H1 (cell line): ENCODE results near the gene ANXA5. TPM values are rescaled to one million over a fixed set of nuclear protein-coding genes. Genes with fewer than 3 reads are reported as not detected.

Experiments used
- CTCF ChIA-PET: fragments of 300-600 bp; sonication (Branson Sonifier 250); formaldehyde crosslinking; loops from one replicate; lab custom pipeline; 2021; ENCODE audit not compliant: partially characterized antibody; lab: Charles Lee
- POLR2A ChIA-PET: fragments of 300-600 bp; sonication (Branson Sonifier 250); formaldehyde crosslinking; loops from one replicate; lab custom pipeline; 2021; ENCODE audit warnings: inconsistent platforms; ENCODE audit not compliant: partially characterized antibody; lab: Charles Lee
- DNase-seq, 2 experiments: peaks; one replicate each; pipeline versions ENCODE4 v3.0.0 to v3.0.0-alpha.2; 2010 to 2022; ENCODE audit warnings: low spot score in 2 of 2, low read depth in 1 of 2, mixed read lengths in 1 of 2
- FAIRE-seq: peaks from 2 replicates; lab custom pipeline; 2011; peaks lifted over from hg19 to GRCh38; lab: Jason Lieb, UNC
- H2AFZ ChIP-seq: 2 replicates; pipeline ENCODE4 v1.8.1; 2012; ENCODE audit warnings: low read length, inconsistent platforms
- H2AK5ac ChIP-seq: 2 replicates; pipeline ENCODE4 v1.6.1; 2013; ENCODE audit warnings: low read depth, low read length
- H2BK120ac ChIP-seq: replicated peaks from 2 replicates; pipeline ENCODE3; 2013; ENCODE audit warnings: low read depth, low read length, inconsistent platforms
- H2BK12ac ChIP-seq: 2 replicates; pipeline ENCODE4 v1.6.1; 2013; ENCODE audit warnings: low read depth, low read length
- H2BK15ac ChIP-seq: 2 replicates; pipeline ENCODE4 v1.6.1; 2013; ENCODE audit warnings: low read length
- H2BK20ac ChIP-seq: 2 replicates; pipeline ENCODE4 v1.6.1; 2013; ENCODE audit warnings: low read length
- H2BK5ac ChIP-seq: 2 replicates; pipeline ENCODE4 v1.6.1; 2013; ENCODE audit warnings: low read depth, low read length
- H3K14ac ChIP-seq: 2 replicates; pipeline ENCODE4 v1.6.1; 2013; ENCODE audit warnings: inconsistent platforms; ENCODE audit not compliant: insufficient read length
- H3K18ac ChIP-seq: 2 replicates; pipeline ENCODE4 v1.6.1; 2013; ENCODE audit warnings: low read length; ENCODE audit errors: extremely low read depth
- H3K23ac ChIP-seq: 2 replicates; pipeline ENCODE4 v1.6.1; 2013; ENCODE audit warnings: inconsistent platforms; ENCODE audit not compliant: insufficient read length
- H3K23me2 ChIP-seq: 2 replicates; pipeline ENCODE4 v1.6.1; 2013; ENCODE audit warnings: low read depth, low read length
- H3K27ac ChIP-seq: 2 replicates; pipeline ENCODE4 v1.6.1; 2011; ENCODE audit warnings: low read depth, low read length, inconsistent platforms
- H3K27me3 ChIP-seq, 4 experiments: replicated peaks in 1 of 4; 1 replicate in 1 of 4; 2 replicates in 3 of 4; pipeline versions ENCODE4 v1.6.1 to v1.8.1; 2011 to 2013; ENCODE audit warnings: low read length in 3 of 4, mild to moderate bottlenecking in 3 of 4, inconsistent platforms in 2 of 4, mixed read lengths in 2 of 4, moderate library complexity in 1 of 4; ENCODE audit not compliant: control insufficient read depth in 3 of 4, insufficient read depth in 3 of 4; ENCODE audit errors: extremely low read depth in 1 of 4
- H3K36me3 ChIP-seq, 4 experiments: 2 replicates each; pipeline versions ENCODE4 v1.6.1 to v1.8.1; 2011 to 2013; ENCODE audit warnings: mild to moderate bottlenecking in 4 of 4, low read length in 3 of 4, moderate library complexity in 2 of 4, control low read depth in 1 of 4, inconsistent platforms in 1 of 4; ENCODE audit not compliant: insufficient read depth in 4 of 4, control insufficient read depth in 2 of 4
- H3K4ac ChIP-seq: replicated peaks from 2 replicates; pipeline ENCODE3; 2013; ENCODE audit warnings: low read length, low read depth, mixed read lengths, inconsistent platforms; ENCODE audit not compliant: insufficient read length
- H3K4me1 ChIP-seq, 4 experiments: replicated peaks in 1 of 4; 1 replicate in 1 of 4; 2 replicates in 3 of 4; pipeline versions ENCODE4 v1.6.1 to v1.8.1; 2011 to 2013; ENCODE audit warnings: low read length in 3 of 4, inconsistent platforms in 2 of 4, mixed read lengths in 1 of 4; ENCODE audit not compliant: insufficient read depth in 4 of 4, control insufficient read depth in 3 of 4
- H3K4me2 ChIP-seq, 2 experiments: 2 replicates each; pipeline versions ENCODE4 v1.6.1 to v1.8.1; 2011 to 2013; ENCODE audit warnings: low read depth in 2 of 2, low read length in 2 of 2, control low read depth in 1 of 2, inconsistent platforms in 1 of 2, mild to moderate bottlenecking in 1 of 2; ENCODE audit not compliant: insufficient read depth in 1 of 2
- H3K4me3 ChIP-seq, 4 experiments: fragments of 200-600, 300-600 bp in 1 of 4; sonication (generic), shearing (Covaris generic), sonication (Bioruptor Twin) in 1 of 4; 2 replicates each; pipeline versions ENCODE4 v1.5.1 to v1.8.1; 2011 to 2016; ENCODE audit warnings: low read length in 4 of 4, low read depth in 3 of 4, control low read depth in 2 of 4, inconsistent platforms in 2 of 4, mild to moderate bottlenecking in 2 of 4, mixed read lengths in 1 of 4, moderate library complexity in 1 of 4; ENCODE audit not compliant: insufficient read depth in 2 of 4; ENCODE audit errors: extremely low read depth in 1 of 4
- H3K56ac ChIP-seq: replicated peaks from 2 replicates; pipeline ENCODE3; 2013; ENCODE audit warnings: low read depth, mild to moderate bottlenecking, mixed read lengths, low read length, inconsistent platforms; ENCODE audit not compliant: insufficient read length
- H3K79me1 ChIP-seq: 2 replicates; pipeline ENCODE4 v1.6.1; 2013; ENCODE audit warnings: low read depth, low read length, control low read depth
- H3K79me2 ChIP-seq, 2 experiments: 2 replicates each; pipeline versions ENCODE4 v1.6.1 to v1.8.1; 2012 to 2013; ENCODE audit warnings: low read length in 2 of 2, mild to moderate bottlenecking in 2 of 2, inconsistent platforms in 1 of 2; ENCODE audit not compliant: insufficient read depth in 2 of 2, control insufficient read depth in 1 of 2
- H3K9ac ChIP-seq, 4 experiments: replicated peaks in 1 of 4; 1 replicate in 1 of 4; 2 replicates in 3 of 4; pipeline versions ENCODE4 v1.6.1 to v1.8.1; 2011 to 2013; ENCODE audit warnings: low read depth in 3 of 4, low read length in 3 of 4, control low read depth in 2 of 4, mild to moderate bottlenecking in 2 of 4, moderate library complexity in 2 of 4, inconsistent platforms in 1 of 4; ENCODE audit errors: extremely low read depth in 1 of 4
- H3K9me3 ChIP-seq, 2 experiments: 2 replicates each; pipeline versions ENCODE4 v1.6.1 to v1.8.1; 2012 to 2013; ENCODE audit warnings: mild to moderate bottlenecking in 2 of 2, moderate library complexity in 2 of 2, control low read depth in 1 of 2, inconsistent platforms in 1 of 2, low read depth in 1 of 2, low read length in 1 of 2, mixed read lengths in 1 of 2; ENCODE audit not compliant: insufficient read depth in 2 of 2
- H4K20me1 ChIP-seq, 2 experiments: replicated peaks in 1 of 2; 2 replicates each; pipeline versions ENCODE3 to v1.8.1; 2011 to 2013; ENCODE audit warnings: inconsistent platforms in 2 of 2, low read length in 2 of 2, mild to moderate bottlenecking in 1 of 2; ENCODE audit not compliant: insufficient read depth in 2 of 2, control insufficient read depth in 1 of 2
- H4K5ac ChIP-seq: 2 replicates; pipeline ENCODE4 v1.6.1; 2013; ENCODE audit warnings: low read length, low read depth, mixed read lengths, inconsistent platforms; ENCODE audit not compliant: insufficient read length
- H4K8ac ChIP-seq: 2 replicates; pipeline ENCODE4 v1.8.0; 2013; ENCODE audit warnings: mild to moderate bottlenecking, moderate library complexity, low read length, inconsistent platforms; ENCODE audit not compliant: insufficient read depth; ENCODE audit errors: extremely low read depth
- H4K91ac ChIP-seq: replicated peaks from 2 replicates; pipeline ENCODE3; 2013; ENCODE audit warnings: low read length, mixed read lengths, inconsistent platforms; ENCODE audit not compliant: insufficient read length
- ASH2L ChIP-seq: fragments of 200-600, 300-600 bp; sonication (generic); IDR thresholded peaks from one replicate; pipeline ENCODE4 v1.7.1; 2017; ENCODE audit warnings: low read length
- CREB1 ChIP-seq: IDR thresholded peaks from 2 replicates; pipeline ENCODE4 v1.6.1; 2012; ENCODE audit warnings: inconsistent platforms
- FOSL1 ChIP-seq: IDR thresholded peaks from 2 replicates; pipeline ENCODE4 v1.6.1; 2011; ENCODE audit warnings: mild to moderate bottlenecking, low read depth, low read length, moderate library complexity; ENCODE audit not compliant: insufficient read depth
- GABPA ChIP-seq: IDR thresholded peaks from 2 replicates; pipeline ENCODE4 v1.6.1; 2011; ENCODE audit warnings: mild to moderate bottlenecking, low read length, moderate library complexity, borderline replicate concordance; ENCODE audit not compliant: insufficient read depth
- HDAC6 ChIP-seq: IDR thresholded peaks from one replicate; pipeline ENCODE4 v1.7.1; 2012; ENCODE audit warnings: low read depth, mild to moderate bottlenecking, inconsistent platforms, low read length, moderate library complexity
- MAFK ChIP-seq: IDR thresholded peaks from 2 replicates; pipeline ENCODE4 v1.6.1; 2012; ENCODE audit warnings: low read depth, mild to moderate bottlenecking, improper control_type of control experiment, low read length
- NRF1 ChIP-seq: IDR thresholded peaks from 2 replicates; pipeline ENCODE4 v1.6.1; 2011; ENCODE audit warnings: mild to moderate bottlenecking, low read depth, low read length, improper control_type of control experiment
- POU5F1 ChIP-seq: IDR thresholded peaks from 2 replicates; pipeline ENCODE4 v1.6.1; 2011; ENCODE audit warnings: low read depth, mild to moderate bottlenecking, low read length, moderate library complexity
- RNF2 ChIP-seq: fragments of 200-900, 300-1000 bp; sonication (generic); IDR thresholded peaks from 2 replicates; pipeline ENCODE4 v1.7.1; 2016; ENCODE audit warnings: borderline replicate concordance, low read depth, mild to moderate bottlenecking, antibody characterized with exemption, low read length; ENCODE audit not compliant: poor library complexity, severe bottlenecking; ENCODE audit errors: missing control alignments
- SAP30 ChIP-seq: fragments of 300-600 bp; sonication (generic); IDR thresholded peaks from 2 replicates; pipeline ENCODE4 v1.7.1; 2012; ENCODE audit warnings: low read length, moderate library complexity, mild to moderate bottlenecking, inconsistent platforms; ENCODE audit not compliant: insufficient read depth, insufficient replicate concordance
- SIRT6 ChIP-seq: IDR thresholded peaks from one replicate; pipeline ENCODE4 v1.7.1; 2012; ENCODE audit warnings: low read length, inconsistent platforms
- SP2 ChIP-seq: IDR thresholded peaks from 2 replicates; pipeline ENCODE4 v1.6.1; 2012; ENCODE audit warnings: mild to moderate bottlenecking, low read length, inconsistent platforms
- TAF7 ChIP-seq: optimal IDR thresholded peaks from 2 replicates; pipeline ENCODE3; 2011; ENCODE audit warnings: low read depth, mild to moderate bottlenecking, inconsistent platforms, low read length, moderate library complexity, borderline replicate concordance
- TCF12 ChIP-seq: IDR thresholded peaks from 2 replicates; pipeline ENCODE4 v1.6.1; 2011; ENCODE audit warnings: low read depth, mild to moderate bottlenecking, low read length
- TEAD4 ChIP-seq: IDR thresholded peaks from 2 replicates; pipeline ENCODE4 v1.6.1; 2012; ENCODE audit warnings: low read depth, low read length, inconsistent platforms, mixed read lengths
- WGBS, 2 experiments: shearing (Covaris generic) in 1 of 2; methylation state at CpG; one replicate each; pipeline versions ENCODE4 v1.1.6 to v1.1.7; 2013 to 2015; ENCODE audit warnings: low lambda C conversion rate in 2 of 2, mixed read lengths in 2 of 2, inconsistent platforms in 1 of 2, low coverage in 1 of 2, missing lambda C conversion rate in 1 of 2; ENCODE audit not compliant: insufficient replicate concordance in 2 of 2, insufficient coverage in 1 of 2, insufficient read length in 1 of 2; ENCODE audit errors: extremely low coverage in 1 of 2, missing lambda C conversion rate in 1 of 2; 5-methylcytosine and 5-hydroxymethylcytosine counted together
- polyA plus RNA-seq, 7 experiments: library from polyadenylated mRNA; depleted of rRNA in 3 of 7; stranded (reverse) in 5 of 7; unstranded in 2 of 7; fragments of >200 nt in 5 of 7; fragments of 200-250 nt in 2 of 7; gene quantifications; 1 replicate in 5 of 7; 2 replicates in 1 of 7; 4 replicates in 1 of 7; pipeline versions ENCODE4 v1.2.1 to v1.2.3, GENCODE V29; 2011 to 2013; ENCODE audit warnings: missing spikeins in 2 of 7, mixed read lengths in 2 of 7
- total RNA-seq: library from RNA; stranded (reverse); fragmentation: NEBNext Ultra II Directional; extraction: Animal tissue kit (Norgen Biotek cat#: 25700); gene quantifications from 2 replicates; pipeline ENCODE4 v1.2.1, GENCODE V29; 2021

ANXA5 gene
- total and polyA plus RNA-seq, 2 of the 8 experiments (the other 6 are each of a cell fraction or from before 2014, with no cell fraction given), result 213 to 221 TPM

DNA sequence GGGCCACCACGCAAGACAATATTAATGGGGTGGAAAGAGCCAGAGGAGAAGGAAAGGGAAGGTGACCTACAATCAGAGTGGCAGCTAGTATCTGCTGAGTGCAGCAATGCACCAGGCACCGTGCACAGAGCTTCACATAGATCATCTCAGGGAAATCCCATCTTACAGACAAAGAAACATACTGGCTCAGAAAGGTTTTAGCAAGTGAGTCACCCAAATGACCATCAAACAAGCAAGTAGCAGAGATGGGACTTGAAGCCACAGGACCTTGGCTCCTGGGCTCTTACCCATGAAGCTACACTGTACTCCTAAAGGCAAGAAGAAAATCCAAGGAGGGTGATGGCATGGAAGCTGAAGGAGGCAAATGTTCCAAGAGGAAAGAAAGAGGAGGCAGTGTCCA, 6.8 kb downstream of the ANXA5 start:
- no peak overlapping the region for H2BK5ac ChIP-seq
- H3K4me3 ChIP-seq, result no peak overlapping the region
- peaks cover 7% of the 10 kb centered on the region for H3K79me1 ChIP-seq
- H3K79me2 ChIP-seq, result peaks cover 3 to 77% of the 10 kb centered on the region in 2 experiments; a peak in 2 of 4 replicates
- no peak overlapping the region for H3K9ac ChIP-seq
- FAIRE-seq (no peak), DNase-seq (no peak)
- H4K8ac ChIP-seq, result no peak overlapping the region
- H3K4me2 ChIP-seq, result peak overlapping the region; percentile 13 to 20; a peak in 1 of 4 replicates
- H3K4me1 ChIP-seq, result peaks cover 0 to 5% (median 4%) of the 10 kb centered on the region in 4 experiments; a peak in 2 of 7 replicates
- no peak overlapping the region for H2AK5ac ChIP-seq
- H3K23ac ChIP-seq, result no peak overlapping the region
- H3K56ac ChIP-seq, result no peak overlapping the region
- no peaks in the 10 kb centered on the region for H3K9me3 ChIP-seq
- no peak overlapping the region for H2AFZ ChIP-seq
- no peak overlapping the region for H2BK120ac ChIP-seq
- no peak overlapping the region for H3K27ac ChIP-seq
- no peaks in the 10 kb centered on the region for H3K23me2 ChIP-seq
- no peaks in the 10 kb centered on the region for H3K27me3 ChIP-seq
- peaks cover 2 to 7% of the 10 kb centered on the region in 2 experiments for H4K20me1 ChIP-seq
- no peak overlapping the region for H3K14ac ChIP-seq
- 79% methylated on average over 2 of the region's 2 CpGs; no CpG with 5 or more reads in 1 of the 2 experiments for WGBS, 2 experiments
- no peak overlapping the region for H3K18ac ChIP-seq
- no peak overlapping the region for H4K91ac ChIP-seq
- ChIA-PET CTCF (interaction anchor here (1.3 kb wide), 1 partner anchor 35 kb away, joined by 3 read pairs; no protein-coding TSS in a partner anchor), POLR2A (no interaction called here)
- no peak overlapping the region for H3K4ac ChIP-seq
- H2BK15ac ChIP-seq, result no peak overlapping the region
- H2BK20ac ChIP-seq, result peak overlapping the region; percentile 6; the same call in 1 of the 2 replicates
- peaks cover 0 to 23% (median 8%) of the 10 kb centered on the region in 4 experiments; a peak in 5 of 8 replicates for H3K36me3 ChIP-seq
- no peak overlapping the region for H4K5ac ChIP-seq
- 0 out of 2 replicates have a peak overlapping the region, but pooled peaks have one; percentile 11 for H2BK12ac ChIP-seq
- TF ChIP-seq TEAD4 (no peak), HDAC6 (no peak), SIRT6 (no peak), MAFK (no peak), ASH2L (no peak), TAF7 (no peak), NRF1 (no peak), GABPA (no peak), CREB1 (no peak), POU5F1 (no peak), SAP30 (no peak), RNF2 (no peak), FOSL1 (no peak), TCF12 (no peak), SP2 (no peak)
